HG03108 (cell line): ENCODE results near the gene KIF26B.
"Not testable (repeated sequence)": the region's sequence is repeated elsewhere in the genome, so short reads cannot be mapped to it uniquely, and the experiment has no call there.

Experiments used
- ATAC-seq: cut with Tn5 transposase; IDR thresholded peaks from one replicate; pipeline ENCODE4 v1.9.1; 2021; ENCODE audit warnings: moderate library complexity; ENCODE audit not compliant: unreplicated experiment

Gene KIF26B

GRCh38 chr1:245154429-245155271 is at the start of gene KIF26B:
Gene KIF26B, plus strand, starts transcription at chr1:245154985. Its CDS starts 440 bp downstream, at chr1:245155425.
- no peak for ATAC-seq

DNA sequence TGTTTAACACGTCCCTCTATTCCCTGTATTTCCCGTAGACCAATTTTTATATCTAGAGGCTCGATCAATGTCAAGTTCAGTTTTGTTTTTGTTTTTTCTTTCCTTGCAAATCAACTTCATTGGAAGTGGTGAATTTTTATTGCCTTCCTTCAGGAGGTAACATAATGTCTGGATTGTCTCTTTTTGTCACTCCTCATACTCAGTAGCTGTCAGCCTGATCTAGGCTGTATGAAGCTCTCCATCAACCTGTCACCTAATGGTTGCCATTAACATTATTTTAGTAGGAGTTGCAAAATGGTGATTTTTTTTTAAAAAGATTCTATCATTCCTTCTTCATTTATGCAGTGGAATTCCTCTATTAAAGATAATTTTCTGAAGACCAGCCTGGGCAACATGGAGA is 49.7 kb upstream of the KIF26B start:
- ATAC-seq: no peak

GRCh38 chr1:245105815-245106410 is 48.9 kb upstream of the KIF26B start:
- ATAC-seq: no peak

DNA sequence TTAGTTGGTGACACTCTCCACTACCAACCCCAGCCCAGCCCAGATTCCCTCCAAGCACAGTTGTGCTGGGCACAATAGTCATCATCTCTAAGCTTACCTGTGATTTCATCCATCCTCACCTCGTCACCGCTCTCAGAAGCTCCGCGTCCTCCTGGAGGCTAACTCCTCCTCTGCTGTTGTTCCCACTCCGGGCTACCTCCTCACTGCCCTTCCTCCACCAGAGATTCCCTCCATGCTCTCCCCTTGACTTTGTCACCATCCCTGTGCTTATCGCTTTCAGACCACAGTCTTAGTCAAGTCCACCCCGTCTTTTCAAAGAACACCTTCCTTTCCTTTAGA is 47.0 kb upstream of the KIF26B start:
- no peak for ATAC-seq

DNA sequence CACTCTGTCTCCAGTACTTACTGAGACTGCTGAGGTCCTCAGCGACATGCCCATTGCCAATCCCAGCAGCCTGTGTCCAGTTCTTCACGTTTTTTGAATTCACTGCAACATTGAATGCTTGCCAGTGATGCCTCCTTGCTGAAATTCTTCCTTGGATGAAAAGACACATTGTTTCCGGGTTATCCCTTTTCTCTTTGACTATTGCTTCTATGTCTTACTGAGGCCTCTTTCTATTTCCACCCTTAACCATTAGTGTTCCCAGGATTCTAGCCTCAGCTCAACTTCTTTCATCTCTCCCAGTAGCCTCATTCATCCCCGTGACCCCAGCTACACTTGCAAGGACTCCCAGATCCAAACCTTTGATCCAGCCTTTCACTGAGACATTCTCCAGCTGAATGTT is 46.5 kb upstream of the KIF26B start:
- no peak for ATAC-seq

GRCh38 chr1:245108909-245109308 is 45.9 kb upstream of the KIF26B start:
- no peak for ATAC-seq

- ATAC-seq: no peak
These were observed 44.4 kb upstream of the KIF26B start for GRCh38 chr1:245110406-245110805.

GRCh38 chr1:245111073-245111472 is 43.7 kb upstream of the KIF26B start:
- no peak for ATAC-seq

DNA sequence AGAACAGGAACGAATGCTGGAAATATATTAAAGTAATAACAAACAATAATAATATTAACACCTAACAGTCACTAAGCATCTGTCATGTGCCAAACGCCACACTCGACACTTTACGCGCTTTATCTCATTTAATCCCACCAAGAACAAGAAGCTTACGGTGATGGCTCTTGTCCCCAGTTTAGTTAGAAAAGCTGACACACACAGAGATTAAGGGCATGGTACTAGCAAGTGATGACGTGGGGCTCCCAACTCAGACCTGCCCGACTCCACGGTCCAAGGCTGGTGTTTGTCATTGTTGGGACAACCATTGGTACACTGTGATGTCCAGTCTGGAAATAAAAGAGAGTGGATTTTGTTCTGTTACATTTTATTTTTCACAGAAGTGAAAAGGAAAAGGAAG is 41.1 kb upstream of the KIF26B start:
- ATAC-seq: no peak

DNA sequence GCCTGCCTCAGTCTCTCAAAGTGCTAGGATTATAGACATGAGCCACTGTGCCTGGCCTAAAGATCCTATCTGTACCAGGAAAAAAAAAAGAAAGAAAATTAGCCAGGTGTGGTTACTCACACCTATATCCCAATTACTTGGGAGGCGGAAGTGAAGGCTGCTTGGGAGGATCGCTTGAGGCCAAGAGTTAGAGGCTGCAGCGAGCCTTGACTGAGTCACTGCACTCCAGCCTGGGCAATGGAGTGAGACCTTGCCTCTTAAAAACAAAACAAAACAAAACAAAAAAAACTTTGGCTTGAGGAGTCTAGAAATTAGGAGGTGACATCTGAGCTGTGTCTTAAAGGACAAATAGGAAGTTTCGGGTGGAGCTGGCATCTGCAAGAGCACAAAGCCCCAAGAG is 38.7 kb upstream of the KIF26B start:
- no peak for ATAC-seq

DNA sequence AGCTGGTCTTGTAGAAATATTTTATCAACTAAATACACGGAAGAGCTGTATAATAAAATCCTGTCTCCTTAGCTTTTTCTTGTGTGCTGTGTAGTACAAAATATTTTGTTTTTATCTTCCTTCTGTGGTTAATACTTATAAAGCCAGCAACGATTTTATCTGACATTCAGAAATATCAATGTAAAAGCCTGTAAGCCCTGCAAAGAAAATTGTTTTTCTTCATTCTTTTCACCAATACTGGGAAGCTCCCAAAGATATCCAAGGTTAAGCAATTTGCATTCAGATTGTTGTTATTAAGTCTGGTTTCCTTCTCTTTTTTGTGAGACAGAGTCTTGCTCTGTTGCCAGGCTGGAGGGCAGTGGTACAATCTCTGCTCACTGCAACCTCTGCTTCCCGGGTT is 38.0 kb upstream of the KIF26B start:
- no peak for ATAC-seq

- no peak for ATAC-seq
These were observed 36.7 kb upstream of the KIF26B start for GRCh38 chr1:245118066-245118465.

DNA sequence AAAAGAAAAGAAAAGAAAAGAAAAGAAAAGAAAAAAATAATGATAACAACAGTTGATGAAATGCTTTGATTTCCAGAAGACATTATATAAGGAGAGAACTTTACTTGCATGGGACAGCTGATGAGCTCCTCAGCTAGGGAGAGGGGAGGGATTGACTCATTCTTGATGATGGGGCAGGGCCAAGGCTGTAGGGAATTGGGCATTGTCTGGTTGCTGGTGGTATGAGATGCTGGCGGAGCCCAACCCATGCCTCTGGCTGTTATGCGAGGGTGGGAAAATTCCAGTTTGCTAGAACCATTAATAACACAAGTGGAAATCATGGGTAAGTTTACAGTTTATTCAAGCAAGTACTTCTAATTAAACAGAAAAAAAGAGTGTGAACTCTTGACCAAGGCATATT is 36.0 kb upstream of the KIF26B start:
- no peak for ATAC-seq

DNA sequence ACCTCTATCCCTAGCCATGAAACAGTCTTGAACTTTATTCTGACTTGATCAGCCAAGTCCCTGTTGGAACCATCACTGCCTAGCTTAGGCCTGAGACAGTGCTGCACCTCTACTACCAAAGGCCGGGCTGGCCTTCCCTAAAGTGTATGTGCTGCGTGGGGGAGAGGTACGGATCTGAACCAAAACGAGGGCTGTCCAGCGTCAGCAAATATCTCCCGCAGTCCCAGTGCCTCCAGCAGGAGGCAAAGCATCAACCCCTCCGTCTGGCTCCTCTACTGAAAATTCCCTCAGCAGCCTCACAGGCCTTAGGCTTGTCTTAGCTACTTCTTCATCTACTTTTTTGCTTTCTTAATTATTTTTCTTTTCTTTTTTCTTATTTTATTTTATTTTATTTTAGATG is 33.3 kb upstream of the KIF26B start:
- no peak for ATAC-seq

- ATAC-seq: no peak
These were observed 30.5 kb upstream of the KIF26B start for GRCh38 chr1:245124241-245124640.

- no peak for ATAC-seq
These were observed 30.1 kb upstream of the KIF26B start for GRCh38 chr1:245124644-245125043.

DNA sequence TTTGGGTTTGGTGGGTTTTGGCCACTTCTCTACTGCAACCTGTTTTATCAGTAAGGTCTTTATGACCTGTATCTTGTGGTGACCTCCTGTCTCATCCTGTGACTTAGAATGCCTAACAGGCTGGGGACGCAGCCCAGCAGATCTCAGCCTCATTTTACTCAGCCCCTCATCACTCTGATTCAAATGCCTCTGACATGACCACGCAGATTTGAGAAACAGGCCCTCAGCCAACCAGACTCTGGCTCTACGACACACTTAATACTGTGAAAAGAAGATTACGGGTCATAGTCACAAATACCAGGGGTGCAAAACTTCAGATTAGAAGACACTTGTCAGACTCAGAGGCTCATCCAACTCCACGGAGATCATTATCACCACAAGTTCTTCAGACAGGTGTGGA is 28.3 kb upstream of the KIF26B start:
- ATAC-seq: no peak

DNA sequence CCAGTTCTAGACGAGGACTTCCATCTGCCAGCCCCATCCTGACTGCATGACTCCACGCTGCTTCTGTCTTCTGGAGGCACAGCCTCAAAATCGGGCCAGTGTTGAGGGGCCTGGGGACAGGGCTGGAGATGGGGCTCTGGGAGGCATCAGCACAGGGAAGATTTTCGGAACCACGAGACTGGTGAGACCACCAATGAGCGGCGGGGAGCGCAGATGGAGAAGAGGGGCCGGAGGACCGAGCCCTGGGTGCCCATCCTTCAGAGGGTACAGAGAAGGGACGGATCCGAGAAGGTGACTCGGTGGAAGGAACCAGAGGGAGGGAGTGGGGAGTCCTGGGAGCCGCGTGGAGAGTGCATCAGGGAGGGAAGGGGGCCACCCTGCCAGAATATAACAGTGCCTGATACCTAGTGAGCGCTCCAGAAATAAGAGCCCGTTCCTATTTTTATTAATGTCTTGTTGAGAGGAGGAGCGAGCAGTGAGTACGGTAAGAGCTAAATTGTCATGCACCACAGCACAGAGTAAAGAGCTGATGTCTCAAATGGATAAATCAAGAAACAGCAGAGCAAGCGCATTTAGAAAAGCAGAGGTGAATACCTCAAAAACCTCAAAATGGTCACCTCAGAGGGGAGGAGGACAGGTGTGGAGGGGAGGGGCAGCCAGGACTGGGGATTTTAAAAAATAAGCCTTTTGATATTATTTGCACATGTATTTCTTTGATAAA is 26.2 kb upstream of the KIF26B start:
- ATAC-seq: no peak

DNA sequence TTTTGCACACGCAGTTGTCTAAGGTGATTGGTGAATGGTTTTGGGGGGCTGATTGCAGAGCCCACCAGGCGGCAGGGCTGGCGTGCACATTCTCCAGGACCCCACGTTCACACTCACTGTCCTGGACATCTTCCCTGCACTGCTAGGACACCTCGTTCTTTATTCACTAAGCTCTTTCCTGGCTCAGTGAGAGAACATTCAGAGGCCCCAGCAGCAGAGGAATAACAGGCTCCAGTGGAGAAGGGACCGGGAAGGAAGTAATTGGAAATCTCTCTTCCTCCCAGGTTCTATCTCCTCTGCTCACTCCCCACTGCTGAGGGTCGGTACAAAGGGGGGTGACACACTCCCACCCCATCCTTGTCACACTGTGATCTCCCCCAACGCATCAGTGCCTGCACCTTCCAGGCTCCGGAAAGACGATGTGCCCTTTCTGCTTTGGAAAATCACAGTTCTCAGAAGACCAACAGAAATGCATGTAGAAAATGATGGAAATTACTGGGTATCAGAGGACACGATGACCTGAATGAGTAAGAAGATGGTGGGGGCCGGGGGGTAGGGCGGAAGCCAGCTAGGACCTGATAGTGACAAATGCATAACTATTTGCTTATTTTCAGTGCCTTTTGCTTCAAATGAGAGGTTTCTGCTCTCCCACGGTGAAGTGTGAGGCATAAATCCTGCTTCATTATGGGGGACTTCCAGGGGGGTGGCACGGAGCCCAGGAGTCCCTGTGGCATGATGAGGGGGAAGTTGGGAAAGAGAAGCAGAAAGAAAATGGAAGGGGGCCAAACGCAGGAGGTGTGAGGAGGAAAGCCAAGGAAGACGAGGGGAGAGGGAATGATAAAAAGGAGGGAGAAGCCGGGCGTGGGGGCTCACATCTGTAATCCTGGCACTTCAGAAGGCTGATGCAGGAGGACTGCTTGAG is 25.2 kb upstream of the KIF26B start:
- ATAC-seq: no peak

DNA sequence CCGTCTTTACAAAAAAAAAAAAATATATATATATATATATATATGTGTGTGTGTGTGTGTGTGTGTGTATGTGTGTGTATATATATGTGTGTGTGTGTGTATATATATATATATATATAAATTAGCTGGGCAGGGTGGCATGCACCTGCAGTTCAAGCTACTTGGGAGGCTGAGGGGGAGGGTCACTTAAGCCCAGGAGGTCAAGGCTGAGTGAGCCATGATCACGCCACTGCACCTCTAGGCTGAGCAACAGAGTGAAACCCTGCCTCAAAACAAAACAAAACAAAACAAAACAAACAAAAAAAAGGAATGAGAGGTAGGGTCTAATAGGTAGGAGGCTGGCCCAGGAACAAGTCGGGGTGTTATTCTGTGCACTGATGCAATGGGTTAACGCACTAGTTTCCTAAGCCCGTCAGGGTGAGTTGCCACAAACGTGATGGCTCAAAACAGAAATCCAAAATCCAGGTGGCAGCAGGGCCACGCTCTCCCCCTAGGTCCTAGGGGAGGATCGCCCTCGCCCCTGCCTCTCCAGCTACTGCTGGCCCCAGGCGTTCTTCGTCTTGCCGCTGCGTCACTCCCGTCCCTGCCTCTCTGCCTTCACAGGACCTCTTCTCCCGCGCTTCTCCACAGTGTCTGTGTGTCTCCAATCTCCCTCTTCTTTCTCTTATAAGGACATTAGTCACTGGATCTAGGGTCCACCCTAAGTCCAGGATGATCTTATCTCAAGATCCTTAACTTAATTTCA is 24.3 kb upstream of the KIF26B start:
- ATAC-seq: not testable (repeated sequence)
